ENCODE data around the gene PLCD4.

GRCh38 chr2:218635719-218636118 lies 28.0 kb downstream of the PLCD4 start:
- TF ChIP-seq CTCF (IDR thresholded peaks at IDR 0.05; ENCODE audit: poor library complexity, severe bottlenecking) = no peak
- no peak for TF ChIP-seq EP300 (conservative IDR thresholded peaks at IDR 0.05; ENCODE audit: poor library complexity, severe bottlenecking)
- TF ChIP-seq MXI1 (conservative IDR thresholded peaks at IDR 0.05; ENCODE audit: poor library complexity, severe bottlenecking) = no peak
- TF ChIP-seq SMC3 (conservative IDR thresholded peaks at IDR 0.05; ENCODE audit: poor library complexity) = no peak
- no peak for TF ChIP-seq EZH2 (IDR thresholded peaks at IDR 0.05; ENCODE audit: borderline replicate concordance, insufficient read depth, low read length, poor library complexity, severe bottlenecking)

Data from neural cell (in vitro differentiated cells).